GM23248 (cell line): Measurements from ENCODE around the gene ALDH4A1. TPM values are rescaled to one million over a fixed set of nuclear protein-coding genes. Genes with fewer than 3 reads are reported as not detected.

Experiments used
- DNase-seq: peaks from one replicate; pipeline ENCODE4 v3.0.0-alpha.2; 2015
- H2AFZ ChIP-seq: fragments of 200-600 bp; sonication (generic); 2 replicates; pipeline ENCODE4 v1.6.1; 2016; ENCODE audit warnings: antibody characterized with exemption
- H3F3A ChIP-seq: fragments of 200-600 bp; sonication (generic); 2 replicates; pipeline ENCODE4 v1.6.1; 2016; ENCODE audit warnings: mild to moderate bottlenecking, antibody characterized with exemption, mixed run types; ENCODE audit not compliant: insufficient read depth
- H3K27ac ChIP-seq: fragments of 200-600 bp; sonication (generic); 2 replicates; pipeline ENCODE4 v1.5.1; 2016; ENCODE audit warnings: mild to moderate bottlenecking
- H3K27me3 ChIP-seq: fragments of 200-600 bp; sonication (generic); replicated peaks from 2 replicates; pipeline ENCODE4 v1.6.1; 2016; ENCODE audit warnings: mild to moderate bottlenecking; ENCODE audit not compliant: insufficient read depth
- H3K36me3 ChIP-seq: fragments of 200-600 bp; sonication (generic); 2 replicates; pipeline ENCODE4 v1.6.1; 2016; ENCODE audit warnings: low read depth, mild to moderate bottlenecking
- H3K4me1 ChIP-seq: fragments of 200-600 bp; sonication (generic); 2 replicates; pipeline ENCODE4 v1.6.1; 2016; ENCODE audit warnings: mild to moderate bottlenecking; ENCODE audit not compliant: insufficient read depth
- H3K4me2 ChIP-seq: fragments of 200-600 bp; sonication (generic); one replicate; pipeline ENCODE4 v1.6.1; 2016; ENCODE audit warnings: mild to moderate bottlenecking; ENCODE audit not compliant: unreplicated experiment
- H3K4me3 ChIP-seq: fragments of 200-600 bp; sonication (generic); 2 replicates; pipeline ENCODE4 v1.5.1; 2016; ENCODE audit warnings: mild to moderate bottlenecking
- H3K79me2 ChIP-seq: fragments of 200-600 bp; sonication (generic); 2 replicates; pipeline ENCODE4 v1.6.1; 2016; ENCODE audit warnings: mild to moderate bottlenecking; ENCODE audit not compliant: insufficient read depth
- H3K9ac ChIP-seq: fragments of 200-600 bp; sonication (generic); 2 replicates; pipeline ENCODE4 v1.6.1; 2016; ENCODE audit warnings: mild to moderate bottlenecking
- H3K9me2 ChIP-seq: fragments of 200-600 bp; sonication (generic); 2 replicates; pipeline ENCODE4 v1.6.1; 2016; ENCODE audit warnings: mixed run types, mild to moderate bottlenecking, moderate library complexity; ENCODE audit not compliant: insufficient read depth
- H3K9me3 ChIP-seq: fragments of 200-600 bp; sonication (generic); one replicate; pipeline ENCODE4 v1.6.1; 2017; ENCODE audit warnings: low read depth
- H4K20me1 ChIP-seq: fragments of 200-600 bp; sonication (generic); 2 replicates; pipeline ENCODE4 v1.6.0; 2016; ENCODE audit not compliant: insufficient read depth
- EZH2 ChIP-seq: fragments of 200-600 bp; sonication (generic); IDR thresholded peaks from 2 replicates; pipeline ENCODE4 v1.6.1; 2018; ENCODE audit warnings: antibody characterized with exemption, mild to moderate bottlenecking; ENCODE audit not compliant: insufficient read depth, poor library complexity, severe bottlenecking
- EZH2phosphoT487 ChIP-seq: fragments of 200-600 bp; sonication (generic); IDR thresholded peaks from 2 replicates; pipeline ENCODE4 v1.6.1; 2018; ENCODE audit warnings: antibody characterized with exemption, moderate library complexity, mild to moderate bottlenecking, low read depth; ENCODE audit not compliant: insufficient read depth
- WGBS, 2 experiments: methylation state at CpG; one replicate each; pipeline ENCODE4 v1.1.6; 2015 to 2017; ENCODE audit warnings: low lambda C conversion rate in 2 of 2, low coverage in 1 of 2; ENCODE audit errors: missing lambda C conversion rate in 2 of 2; 5-methylcytosine and 5-hydroxymethylcytosine counted together
- in situ Hi-C: fragments of 300-500 bp; cut with MboI; formaldehyde crosslinking; loops from 2 replicates; pipeline ENCODE4 v1.15.0; 2020
- microRNA counts: library from miRNA; unstranded; fragments of <30 nt; microRNA quantifications from one replicate; lab custom pipeline; 2016
- microRNA-seq: library from miRNA; unstranded; fragments of <30 nt; microRNA quantifications from one replicate; pipeline ENCODE4, GENCODE V29; 2016; ENCODE audit warnings: borderline number of aligned reads
- polyA plus RNA-seq: library from polyadenylated mRNA; unstranded; fragments of >200 nt; fragmentation: Nextera tagmentation; extraction: Ambion mirVana; gene quantifications from 2 replicates; pipeline ENCODE4 v1.2.1, GENCODE V29; 2016
- small RNA-seq: library from RNA; depleted of rRNA; stranded (forward); fragments of <200 nt; gene quantifications from one replicate; pipeline ENCODE3, GENCODE V24; 2014; ENCODE audit warnings: low read depth, low replicate concordance
- total RNA-seq: library from RNA; depleted of rRNA; stranded (reverse); fragments of >200 nt; shearing (Covaris generic); gene quantifications from 2 replicates; pipeline ENCODE4 v1.2.3, GENCODE V29; 2014; rRNA removed

Gene ALDH4A1
- total and polyA plus RNA-seq, 2 experiments from 2014 or later: 10.9 to 13.3 TPM

GRCh38 chr1:18831656-18832055 is 70.7 kb downstream of the ALDH4A1 start:
- H3K4me2 ChIP-seq: no peak overlapping the region
- H3F3A ChIP-seq: no peaks in the 10 kb centered on the region
- no peaks in the 10 kb centered on the region for H3K9me2 ChIP-seq
- H4K20me1 ChIP-seq: no peaks in the 10 kb centered on the region
- H2AFZ ChIP-seq: no peak overlapping the region
- no peak overlapping the region for H3K4me3 ChIP-seq
- H3K27ac ChIP-seq: no peak overlapping the region
- peaks cover 9% of the 10 kb centered on the region; the same call in 1 of the 2 replicates for H3K27me3 ChIP-seq
- TF ChIP-seq EZH2phosphoT487: no peak
- TF ChIP-seq EZH2: no peak
- no peaks in the 10 kb centered on the region for H3K9me3 ChIP-seq
- in situ Hi-C loops: no loop called here
- no peak overlapping the region for H3K9ac ChIP-seq
- WGBS, 2 experiments: 10 to 12% methylated on average over 2 of the region's 2 CpGs
- no peaks in the 10 kb centered on the region for H3K79me2 ChIP-seq
- H3K36me3 ChIP-seq: no peaks in the 10 kb centered on the region
- DNase-seq: no peak
- no peaks in the 10 kb centered on the region for H3K4me1 ChIP-seq

GRCh38 chr1:18830596-18830995 is 71.8 kb downstream of the ALDH4A1 start:
- in situ Hi-C loops: no loop called here
- Histone ChIP-seq H3K79me2 (no peaks in the 10 kb centered on the region), H3K9me3 (no peaks in the 10 kb centered on the region), H3K9ac (no peak overlapping the region), H3K4me3 (no peak overlapping the region), H3K9me2 (no peaks in the 10 kb centered on the region), H3K4me2 (no peak overlapping the region), H3K36me3 (no peaks in the 10 kb centered on the region), H3K4me1 (no peaks in the 10 kb centered on the region), H3K27me3 (peaks cover 5% of the 10 kb centered on the region; the same call in 1 of the 2 replicates), H3K27ac (no peak overlapping the region), H4K20me1 (no peaks in the 10 kb centered on the region), H2AFZ (no peak overlapping the region), H3F3A (no peaks in the 10 kb centered on the region)
- 3 to 6% methylated on average over 12 of the region's 12 CpGs for WGBS, 2 experiments
- no peak for DNase-seq
- no peak for TF ChIP-seq EZH2phosphoT487
- no peak for TF ChIP-seq EZH2

GRCh38 chr1:18829671-18830070 is 72.7 kb downstream of the ALDH4A1 start:
- Histone ChIP-seq H3K4me1 (no peaks in the 10 kb centered on the region), H3K27ac (no peak overlapping the region)
- in situ Hi-C loops: no loop called here

GRCh38 chr1:18828224-18828623 is 74.1 kb downstream of the ALDH4A1 start:
- in situ Hi-C loops: no loop called here
- TF ChIP-seq EZH2 (no peak), EZH2phosphoT487 (no peak)
- H3K27ac ChIP-seq: no peak overlapping the region
- H3K79me2 ChIP-seq: no peaks in the 10 kb centered on the region
- H3K4me1 ChIP-seq: no peaks in the 10 kb centered on the region
- no peaks in the 10 kb centered on the region for H4K20me1 ChIP-seq
- DNase-seq: no peak
- WGBS, 2 experiments: 11 to 13% methylated on average over 2 of the region's 2 CpGs
- H3K9me2 ChIP-seq: no peaks in the 10 kb centered on the region
- H2AFZ ChIP-seq: no peak overlapping the region
- H3K27me3 ChIP-seq: no peaks in the 10 kb centered on the region
- H3K4me3 ChIP-seq: no peak overlapping the region
- H3K9ac ChIP-seq: no peak overlapping the region
- no peaks in the 10 kb centered on the region for H3K9me3 ChIP-seq
- H3F3A ChIP-seq: no peaks in the 10 kb centered on the region
- no peak overlapping the region for H3K4me2 ChIP-seq
- H3K36me3 ChIP-seq: no peaks in the 10 kb centered on the region

More at GRCh38 chr1:18829671-18830070, 72.7 kb downstream of the ALDH4A1 start:
- Histone ChIP-seq H3K9ac (no peak overlapping the region), H3K9me2 (no peaks in the 10 kb centered on the region), H3K36me3 (no peaks in the 10 kb centered on the region), H3F3A (no peaks in the 10 kb centered on the region), H3K4me2 (no peak overlapping the region), H3K27me3 (peaks cover 3% of the 10 kb centered on the region; the same call in 1 of the 2 replicates), H3K79me2 (no peaks in the 10 kb centered on the region), H4K20me1 (no peaks in the 10 kb centered on the region), H2AFZ (no peak overlapping the region), H3K9me3 (no peaks in the 10 kb centered on the region), H3K4me3 (no peak overlapping the region)
- 28 to 50% methylated on average over 1 of the region's 1 CpG for WGBS, 2 experiments
- no peak for DNase-seq
- TF ChIP-seq EZH2phosphoT487 (no peak), EZH2 (no peak)

GRCh38 chr1:18823438-18823837 is 78.9 kb downstream of the ALDH4A1 start:
- Histone ChIP-seq H2AFZ (no peak overlapping the region), H3K79me2 (no peaks in the 10 kb centered on the region), H3F3A (no peaks in the 10 kb centered on the region), H3K27me3 (peaks cover 5% of the 10 kb centered on the region), H3K4me3 (no peak overlapping the region), H3K4me2 (no peak overlapping the region), H3K4me1 (no peaks in the 10 kb centered on the region), H3K9ac (no peak overlapping the region), H3K36me3 (no peaks in the 10 kb centered on the region), H3K9me2 (no peaks in the 10 kb centered on the region), H3K9me3 (no peaks in the 10 kb centered on the region), H3K27ac (no peak overlapping the region), H4K20me1 (no peaks in the 10 kb centered on the region)
- in situ Hi-C loops: loop anchor here (5.0 kb wide), 1 partner anchor 231 kb away; no protein-coding TSS in a partner anchor
- TF ChIP-seq EZH2 (no peak), EZH2phosphoT487 (no peak)
- WGBS, 2 experiments: 80 to 81% methylated on average over 6 of the region's 6 CpGs
- DNase-seq: no peak

MicroRNAs within 50 kb of the gene (microRNA counts, 767-probe panel; counts per million panel counts)
- microRNA hsa-miR-1290 (lab: Ali Mortazavi, UCI): 3,644 counts per million, percentile 88 among the panel's probes with 10 or more counts

Small RNA genes within 50 kb of the gene (microRNA-seq; reads per million reads assigned to microRNA genes)
- not detected for gene MIR1290
- not detected for gene MIR4695

Small RNA genes within 50 kb of the gene (small RNA-seq; reads per million reads assigned to genes)
- gene MIR1290 (not detected), gene MIR4695 (not detected)

Other genes starting within 250 kb of the ALDH4A1 start
- not detected in 2 replicates for gene TAS1R2, start 42.9 kb downstream of the ALDH4A1 start, total RNA-seq
- gene TAS1R2, start 42.9 kb downstream of the ALDH4A1 start, polyA plus RNA-seq: not detected in 2 replicates
- gene IFFO2, start 54.1 kb upstream of the ALDH4A1 start, total RNA-seq: 12.8 and 13.2 TPM in 2 replicates
- 0.60 and 1.1 TPM in 2 replicates for gene IFFO2, start 54.1 kb upstream of the ALDH4A1 start, polyA plus RNA-seq